ENCODE measurements around the gene CLCN4.
A peak's percentile ranks its signal among the peaks of the same experiment; 100 is the strongest.

Gene CLCN4

GRCh38 chrX:10186355-10186754 is 29.6 kb downstream of the CLCN4 start:
- Histone ChIP-seq H3K27ac (no peak overlapping the region), H3K36me3 (no peaks in the 10 kb centered on the region), H4K20me1 (no peaks in the 10 kb centered on the region), H3K4me3 (no peak overlapping the region), H3K27me3 (peaks cover 29% of the 10 kb centered on the region), H3K4me2 (peak overlapping the region; percentile 26), H3K9me3 (no peaks in the 10 kb centered on the region), H3K9ac (no peak overlapping the region), H3K4me1 (peaks cover 9% of the 10 kb centered on the region)
- TF ChIP-seq Cebpa-rat (IDR thresholded peaks at IDR 0.05), result no peak

GRCh38 chrX:10187421-10187820 is 30.6 kb downstream of the CLCN4 start:
- no peak overlapping the region for H3K27ac ChIP-seq
- H3K9ac ChIP-seq, result no peak overlapping the region
- no peaks in the 10 kb centered on the region for H3K9me3 ChIP-seq
- TF ChIP-seq Cebpa-rat (IDR thresholded peaks at IDR 0.05), result no peak
- peaks cover 9% of the 10 kb centered on the region for H3K4me1 ChIP-seq
- H3K4me3 ChIP-seq, result no peak overlapping the region
- peaks cover 29% of the 10 kb centered on the region for H3K27me3 ChIP-seq
- no peaks in the 10 kb centered on the region for H3K36me3 ChIP-seq
- H4K20me1 ChIP-seq, result no peaks in the 10 kb centered on the region
- H3K4me2 ChIP-seq, result no peak overlapping the region

DNA sequence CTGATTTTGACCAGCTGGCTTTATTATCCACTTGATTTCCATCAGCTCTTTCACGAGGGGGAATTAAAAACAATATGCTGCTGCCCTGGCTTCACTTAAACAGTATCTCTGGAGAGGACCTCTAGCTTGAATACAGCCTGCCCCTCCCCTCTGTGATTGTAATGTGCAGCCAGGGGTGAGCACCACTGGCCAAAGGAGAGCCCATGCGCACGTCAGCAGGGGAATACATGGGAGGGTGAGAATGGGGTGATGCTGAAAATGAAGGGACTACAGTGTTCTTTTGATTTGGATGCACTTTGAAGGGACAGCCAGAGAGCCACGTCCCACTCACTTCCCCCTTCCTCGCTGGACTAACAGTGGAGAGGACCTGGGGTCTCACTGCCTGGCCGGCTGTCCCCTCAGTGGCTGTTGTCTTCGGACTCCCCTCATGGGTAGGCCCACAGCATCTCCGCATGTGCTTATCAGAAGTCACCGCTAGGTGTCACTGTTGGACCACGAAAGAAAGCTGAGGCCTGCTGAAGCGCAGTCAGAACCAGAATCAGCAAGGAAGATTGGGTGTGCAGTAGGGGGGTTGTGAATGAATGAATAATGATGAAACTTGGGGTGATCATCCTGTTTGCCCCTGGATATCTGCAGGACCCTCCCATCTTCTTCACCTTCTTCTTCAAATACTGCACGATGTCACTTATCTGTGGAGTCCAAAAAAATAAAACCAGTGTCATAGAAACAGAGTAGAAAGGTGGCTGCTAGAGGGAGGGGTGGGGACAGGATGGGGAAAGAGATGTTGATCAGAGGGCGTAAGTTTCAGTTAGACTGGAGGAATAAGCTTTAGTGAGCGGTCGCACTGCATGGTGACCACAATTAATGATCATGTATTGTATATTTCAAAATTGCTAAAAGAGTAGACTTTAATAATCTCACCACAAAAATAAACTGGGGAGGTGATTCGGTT is 32.8 kb downstream of the CLCN4 start:
- H3K27ac ChIP-seq, result no peak overlapping the region

GRCh38 chrX:10190367-10190766 is 33.6 kb downstream of the CLCN4 start:
- Histone ChIP-seq H3K9ac (no peak overlapping the region), H3K27me3 (peaks cover 30% of the 10 kb centered on the region), H3K36me3 (no peaks in the 10 kb centered on the region), H3K4me2 (no peak overlapping the region), H4K20me1 (no peaks in the 10 kb centered on the region), H3K4me3 (no peak overlapping the region), H3K27ac (no peak overlapping the region), H3K4me1 (peaks cover 9% of the 10 kb centered on the region), H3K9me3 (no peaks in the 10 kb centered on the region)
- no peak for TF ChIP-seq Cebpa-rat (IDR thresholded peaks at IDR 0.05)

More for the DNA sequence above, 32.8 kb downstream of the CLCN4 start:
- Histone ChIP-seq H3K9ac (no peak overlapping the region), H3K27me3 (peaks cover 33% of the 10 kb centered on the region), H4K20me1 (no peaks in the 10 kb centered on the region), H3K4me3 (no peak overlapping the region), H3K9me3 (no peaks in the 10 kb centered on the region), H3K4me1 (peaks cover 9% of the 10 kb centered on the region), H3K4me2 (no peak overlapping the region), H3K36me3 (no peaks in the 10 kb centered on the region)
- TF ChIP-seq Cebpa-rat (IDR thresholded peaks at IDR 0.05), result no peak

DNA sequence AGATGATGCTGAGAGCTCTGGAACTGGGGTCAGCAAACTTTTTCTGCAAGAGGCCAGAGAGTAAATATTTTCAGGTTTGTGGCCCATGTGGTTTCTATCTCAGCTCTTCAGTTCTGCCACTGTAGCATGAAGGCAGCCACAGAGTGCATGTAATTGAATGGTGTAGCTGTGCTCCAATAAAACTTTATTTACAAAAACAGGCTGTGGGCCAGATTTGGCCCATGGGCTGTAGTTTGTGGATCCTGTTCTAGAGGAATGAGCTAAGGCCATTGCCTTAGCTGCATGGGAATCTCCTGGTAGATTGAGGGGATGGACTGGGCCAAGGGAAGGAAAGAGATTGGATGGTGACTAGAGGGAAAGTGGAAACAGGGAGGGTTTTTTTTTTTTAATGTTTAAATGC is 36.8 kb downstream of the CLCN4 start:
- no peak for TF ChIP-seq Cebpa-rat (IDR thresholded peaks at IDR 0.05)
- no peak overlapping the region for H3K4me3 ChIP-seq
- no peaks in the 10 kb centered on the region for H4K20me1 ChIP-seq
- peaks cover 29% of the 10 kb centered on the region for H3K27me3 ChIP-seq
- H3K27ac ChIP-seq, result no peak overlapping the region
- no peak overlapping the region for H3K4me2 ChIP-seq
- H3K4me1 ChIP-seq, result peaks cover 1% of the 10 kb centered on the region; the same call in 1 of the 2 replicates
- no peak overlapping the region for H3K9ac ChIP-seq
- no peaks in the 10 kb centered on the region for H3K9me3 ChIP-seq
- no peaks in the 10 kb centered on the region for H3K36me3 ChIP-seq

DNA sequence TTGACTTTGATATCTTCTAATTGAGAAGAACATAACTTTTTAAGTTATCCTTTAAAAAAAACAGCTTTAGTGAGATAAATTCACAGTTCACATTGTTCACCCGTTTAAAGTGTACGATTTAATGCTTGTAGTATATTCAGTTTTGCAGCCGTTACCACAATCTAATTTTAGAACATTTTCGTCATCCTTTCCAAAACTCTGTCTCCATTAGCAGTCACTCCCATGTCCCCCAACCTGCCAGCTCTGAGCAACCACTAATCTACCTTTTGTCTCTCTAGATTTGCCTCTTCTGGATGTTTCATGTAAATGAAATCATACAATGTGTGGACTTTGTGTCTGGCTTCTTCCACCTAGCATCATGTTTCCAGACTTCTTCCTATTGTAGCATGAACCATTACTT is 38.6 kb downstream of the CLCN4 start:
- Histone ChIP-seq H4K20me1 (no peaks in the 10 kb centered on the region), H3K4me1 (peaks cover 18% of the 10 kb centered on the region), H3K27ac (no peak overlapping the region), H3K9me3 (no peaks in the 10 kb centered on the region), H3K9ac (no peak overlapping the region), H3K36me3 (no peaks in the 10 kb centered on the region), H3K4me2 (no peak overlapping the region), H3K27me3 (peaks cover 22% of the 10 kb centered on the region), H3K4me3 (no peak overlapping the region)
- TF ChIP-seq Cebpa-rat (IDR thresholded peaks at IDR 0.05), result no peak

DNA sequence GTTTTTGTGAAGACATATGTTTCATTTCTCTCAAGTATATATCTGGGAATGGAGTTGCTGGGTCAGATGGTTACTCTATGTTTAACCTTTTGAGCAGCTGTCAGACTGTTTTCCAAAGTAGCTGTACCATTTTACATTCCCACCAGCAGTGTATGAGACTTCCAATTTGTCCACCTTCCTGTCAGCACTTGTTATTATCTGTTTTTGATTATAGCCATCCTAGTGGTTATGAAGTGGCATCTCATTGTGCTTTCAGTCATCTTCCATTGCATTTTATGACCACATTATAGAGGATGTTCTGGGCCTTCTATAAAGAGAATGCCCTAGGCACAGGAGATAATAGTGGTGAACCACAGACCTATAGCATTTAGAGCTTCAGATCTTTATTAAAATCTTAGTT is 39.2 kb downstream of the CLCN4 start:
- Histone ChIP-seq H3K4me3 (no peak overlapping the region), H3K4me1 (peaks cover 18% of the 10 kb centered on the region), H3K27ac (no peak overlapping the region), H3K36me3 (no peaks in the 10 kb centered on the region), H3K9me3 (no peaks in the 10 kb centered on the region), H3K9ac (no peak overlapping the region), H4K20me1 (no peaks in the 10 kb centered on the region), H3K27me3 (peaks cover 22% of the 10 kb centered on the region), H3K4me2 (no peak overlapping the region)
- TF ChIP-seq Cebpa-rat (IDR thresholded peaks at IDR 0.05), result no peak

DNA sequence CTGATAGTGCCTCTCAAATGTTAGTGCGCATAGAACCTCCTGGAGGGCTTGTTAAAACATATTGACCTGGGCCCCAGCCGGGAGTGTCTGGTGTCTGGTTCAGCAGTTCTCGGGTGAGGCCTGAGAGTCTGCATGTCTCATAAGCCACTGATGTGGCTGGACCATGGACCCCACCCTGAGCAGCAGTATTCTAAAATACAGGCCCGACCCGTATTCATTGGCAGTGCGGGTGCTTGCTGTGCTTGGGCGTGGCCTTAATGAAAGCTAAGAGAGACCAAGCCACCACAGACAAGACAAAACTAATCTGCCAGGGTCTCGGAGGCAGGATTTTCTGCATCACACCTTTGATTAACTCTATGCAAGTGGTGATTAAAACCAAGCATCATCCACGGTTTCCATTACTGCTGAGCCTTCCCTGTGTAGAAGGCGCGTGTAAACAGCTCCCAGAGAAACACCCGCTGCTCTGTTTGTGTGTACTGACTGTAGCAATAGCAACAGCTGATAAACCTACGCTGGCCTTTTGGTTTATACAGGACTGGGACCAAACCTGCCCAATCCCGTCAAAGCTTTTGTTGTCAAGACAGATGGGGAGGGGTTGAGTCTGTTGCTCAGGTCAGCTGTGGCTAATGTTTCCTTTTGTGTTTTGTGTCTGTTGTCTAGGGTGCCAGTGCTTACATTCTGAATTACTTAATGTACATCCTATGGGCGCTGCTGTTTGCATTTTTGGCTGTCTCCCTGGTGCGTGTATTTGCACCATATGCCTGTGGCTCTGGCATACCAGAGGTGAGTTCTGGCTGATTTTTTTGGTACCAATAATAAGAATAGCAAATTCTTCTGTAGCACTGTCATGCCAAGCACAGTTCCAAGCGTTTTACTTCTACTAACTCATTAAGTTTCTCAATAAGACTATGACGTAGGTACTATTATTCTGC is 40.8 kb downstream of the CLCN4 start:
- no peak for TF ChIP-seq Cebpa-rat (IDR thresholded peaks at IDR 0.05)
- H3K9me3 ChIP-seq, result no peaks in the 10 kb centered on the region
- no peak overlapping the region for H3K9ac ChIP-seq
- peaks cover 18% of the 10 kb centered on the region for H3K4me1 ChIP-seq
- H4K20me1 ChIP-seq, result no peaks in the 10 kb centered on the region
- H3K4me3 ChIP-seq, result no peak overlapping the region
- H3K27ac ChIP-seq, result no peak overlapping the region
- peaks cover 22% of the 10 kb centered on the region for H3K27me3 ChIP-seq
- no peaks in the 10 kb centered on the region for H3K36me3 ChIP-seq
- no peak overlapping the region for H3K4me2 ChIP-seq

GRCh38 chrX:10198254-10198653 is 41.5 kb downstream of the CLCN4 start:
- Histone ChIP-seq H3K27me3 (peaks cover 22% of the 10 kb centered on the region), H3K9me3 (no peaks in the 10 kb centered on the region), H3K9ac (no peak overlapping the region), H3K4me3 (no peak overlapping the region), H3K4me1 (peaks cover 18% of the 10 kb centered on the region), H3K27ac (no peak overlapping the region), H3K36me3 (no peaks in the 10 kb centered on the region), H3K4me2 (no peak overlapping the region), H4K20me1 (no peaks in the 10 kb centered on the region)
- no peak for TF ChIP-seq Cebpa-rat (IDR thresholded peaks at IDR 0.05)

DNA sequence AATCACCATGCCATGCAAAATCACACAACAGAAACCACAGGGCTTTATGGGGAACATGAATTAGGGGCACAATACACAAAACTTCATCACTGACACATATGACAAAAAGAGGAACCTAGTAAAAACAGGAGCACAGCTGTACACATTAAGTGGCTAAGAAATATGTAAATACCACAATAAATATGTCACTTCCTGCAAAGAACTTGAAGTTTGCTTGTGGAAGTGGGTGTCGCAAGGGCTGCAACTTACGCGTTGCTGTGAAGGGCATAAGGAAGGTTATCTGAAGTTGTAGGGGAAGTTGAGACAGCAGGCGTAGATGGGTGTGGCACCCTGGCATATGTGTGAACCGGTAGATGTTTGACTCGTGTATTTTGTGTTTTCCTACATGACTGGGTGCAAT is 42.4 kb downstream of the CLCN4 start:
- H3K36me3 ChIP-seq, result no peaks in the 10 kb centered on the region
- H3K4me3 ChIP-seq, result no peak overlapping the region
- peak; percentile 79 for TF ChIP-seq Cebpa-rat (IDR thresholded peaks at IDR 0.05)
- peaks cover 18% of the 10 kb centered on the region for H3K4me1 ChIP-seq
- H4K20me1 ChIP-seq, result no peaks in the 10 kb centered on the region
- H3K27me3 ChIP-seq, result peaks cover 22% of the 10 kb centered on the region
- H3K27ac ChIP-seq, result no peak overlapping the region
- no peak overlapping the region for H3K9ac ChIP-seq
- peak overlapping the region; percentile 38 for H3K4me2 ChIP-seq
- H3K9me3 ChIP-seq, result no peaks in the 10 kb centered on the region

Measured in BLaER1 (cell line).